Measurements from ENCODE around the gene ADAM17. TPM values are rescaled to one million over a fixed set of nuclear protein-coding genes. Genes with fewer than 3 reads are reported as not detected.

The ADAM17 gene
- polyA plus RNA-seq, 1 donor (not counting 4 experiments of a cell fraction or from before 2014, with no cell fraction given) = 13.3 TPM

- DNase-seq (ENCODE audit: low read depth, low spot score) = no peak
- no peak overlapping the region for H3K4me2 ChIP-seq (ENCODE audit: control insufficient read depth, extremely low read depth, insufficient read depth, low read depth, low read length)
- no peaks in the 10 kb centered on the region for H3K9me3 ChIP-seq (ENCODE audit: control insufficient read depth, low read depth, low read length)
- no peaks in the 10 kb centered on the region for H3K9me1 ChIP-seq (ENCODE audit: control insufficient read depth, extremely low read depth, insufficient read depth, low read length)
- dilution Hi-C loops (cut with MboI; ENCODE audit: extremely low pct_ligation_motif_present, low sequenced_read_pairs) = no loop called here
- H4K20me1 ChIP-seq (ENCODE audit: control insufficient read depth, extremely low read depth, insufficient read depth, low read length) = no peaks in the 10 kb centered on the region
- H3K9ac ChIP-seq (ENCODE audit: control insufficient read depth, extremely low read depth, insufficient read depth, low read length) = no peak overlapping the region
- H3K27ac ChIP-seq (ENCODE audit: control insufficient read depth, insufficient read depth, low read length) = no peak overlapping the region
- no peaks in the 10 kb centered on the region for H3K4me1 ChIP-seq (ENCODE audit: control insufficient read depth, extremely low read depth, insufficient read depth, low read length)
- H2AFZ ChIP-seq (ENCODE audit: control insufficient read depth, low read length) = no peak overlapping the region
- TF ChIP-seq CTCF (optimal IDR thresholded peaks at IDR 0.05 in 1 of 3, IDR thresholded peaks at IDR 0.05 in 1 of 3, conservative IDR thresholded peaks at IDR 0.05 in 1 of 3; ENCODE audit: extremely low read depth in 1 of 3, insufficient read depth in 2 of 3, low read length in 3 of 3) (no peak), EZH2 (IDR thresholded peaks at IDR 0.05; ENCODE audit: low read length) (no peak)
- H3K36me3 ChIP-seq (ENCODE audit: control insufficient read depth in 2 of 2, extremely low read depth in 1 of 2, insufficient read depth in 2 of 2, low read length in 2 of 2) = peaks cover 17 to 23% of the 10 kb centered on the region in 2 experiments
- no peaks in the 10 kb centered on the region for H3K27me3 ChIP-seq (ENCODE audit: control insufficient read depth, extremely low read depth, insufficient read depth, low read length)
- no peak overlapping the region for H3K4me3 ChIP-seq (ENCODE audit: control insufficient read depth in 2 of 3, extremely low read depth in 1 of 3, insufficient read depth in 2 of 3, low read depth in 1 of 3, low read length in 3 of 3)
- peak; percentile 39 for FAIRE-seq
- no peaks in the 10 kb centered on the region for H3K79me2 ChIP-seq (ENCODE audit: control insufficient read depth, insufficient read depth, low read length)
Measured at GRCh38 chr2:9445089-9445488, 110.5 kb downstream of the ADAM17 start.

GRCh38 chr2:9443526-9443925, 112.1 kb downstream of the ADAM17 start:
- dilution Hi-C loops (cut with MboI; ENCODE audit: extremely low pct_ligation_motif_present, low sequenced_read_pairs) = no loop called here
- no peak for FAIRE-seq
- H3K36me3 ChIP-seq (ENCODE audit: control insufficient read depth in 2 of 2, extremely low read depth in 1 of 2, insufficient read depth in 2 of 2, low read length in 2 of 2) = peaks cover 17 to 20% of the 10 kb centered on the region in 2 experiments

More at GRCh38 chr2:9443526-9443925, 112.1 kb downstream of the ADAM17 start:
- Histone ChIP-seq H3K27ac (ENCODE audit: control insufficient read depth, insufficient read depth, low read length) (no peak overlapping the region), H2AFZ (ENCODE audit: control insufficient read depth, low read length) (no peak overlapping the region), H3K79me2 (ENCODE audit: control insufficient read depth, insufficient read depth, low read length) (no peaks in the 10 kb centered on the region), H3K4me2 (ENCODE audit: control insufficient read depth, extremely low read depth, insufficient read depth, low read depth, low read length) (no peak overlapping the region), H3K9me3 (ENCODE audit: control insufficient read depth, low read depth, low read length) (no peaks in the 10 kb centered on the region), H3K4me1 (ENCODE audit: control insufficient read depth, extremely low read depth, insufficient read depth, low read length) (no peaks in the 10 kb centered on the region), H4K20me1 (ENCODE audit: control insufficient read depth, extremely low read depth, insufficient read depth, low read length) (no peaks in the 10 kb centered on the region), H3K9ac (ENCODE audit: control insufficient read depth, extremely low read depth, insufficient read depth, low read length) (no peak overlapping the region), H3K4me3 (ENCODE audit: control insufficient read depth in 2 of 3, extremely low read depth in 1 of 3, insufficient read depth in 2 of 3, low read depth in 1 of 3, low read length in 3 of 3) (no peak overlapping the region), H3K9me1 (ENCODE audit: control insufficient read depth, extremely low read depth, insufficient read depth, low read length) (no peaks in the 10 kb centered on the region), H3K27me3 (ENCODE audit: control insufficient read depth, extremely low read depth, insufficient read depth, low read length) (no peaks in the 10 kb centered on the region)
- DNase-seq (ENCODE audit: low read depth, low spot score) = no peak
- no peak for TF ChIP-seq CTCF (optimal IDR thresholded peaks at IDR 0.05 in 1 of 3, IDR thresholded peaks at IDR 0.05 in 1 of 3, conservative IDR thresholded peaks at IDR 0.05 in 1 of 3; ENCODE audit: extremely low read depth in 1 of 3, insufficient read depth in 2 of 3, low read length in 3 of 3)
- no peak for TF ChIP-seq EZH2 (IDR thresholded peaks at IDR 0.05; ENCODE audit: low read length)

Data from keratinocyte (primary cell).